HG03558 (cell line): ENCODE data around the gene SAMHD1.
"Not testable (repeated sequence)": the region's sequence is repeated elsewhere in the genome, so short reads cannot be mapped to it uniquely, and the experiment has no call there.

Source experiments
- ATAC-seq: cut with Tn5 transposase; IDR thresholded peaks from one replicate; pipeline ENCODE4 v1.9.1; 2021; ENCODE audit warnings: moderate number of reproducible peaks; ENCODE audit not compliant: unreplicated experiment; ENCODE audit errors: extremely low read depth

The SAMHD1 gene

GRCh38 chr20:36957875-36958667 lies 6.6 kb upstream of the SAMHD1 start:
- no peak for ATAC-seq

- ATAC-seq, result no peak
Measured at GRCh38 chr20:36956674-36957073, 5.2 kb upstream of the SAMHD1 start.

- no peak for ATAC-seq
Measured at GRCh38 chr20:36956016-36956415, 4.5 kb upstream of the SAMHD1 start.

- ATAC-seq, result no peak
Measured at GRCh38 chr20:36951979-36952738, 651 bp upstream of the SAMHD1 start.

- ATAC-seq, result no peak
Measured at GRCh38 chr20:36950414-36951197, 902 bp downstream of the SAMHD1 start.

- no peak for ATAC-seq
Measured at GRCh38 chr20:36941401-36941835, 10.1 kb downstream of the SAMHD1 start.

- no peak for ATAC-seq
Measured at GRCh38 chr20:36937402-36937770, 14.1 kb downstream of the SAMHD1 start.

GRCh38 chr20:36936761-36937401 lies 14.6 kb downstream of the SAMHD1 start:
- not testable (repeated sequence) for ATAC-seq

- ATAC-seq, result no peak
Measured at GRCh38 chr20:36936341-36936740, 15.2 kb downstream of the SAMHD1 start.

- not testable (repeated sequence) for ATAC-seq
Measured at GRCh38 chr20:36933571-36933970, 17.9 kb downstream of the SAMHD1 start.

- ATAC-seq, result no peak
Measured at GRCh38 chr20:36932476-36933426, 18.8 kb downstream of the SAMHD1 start.

GRCh38 chr20:36932067-36932466 lies 19.4 kb downstream of the SAMHD1 start:
- ATAC-seq, result not testable (repeated sequence)

GRCh38 chr20:36929691-36930090 lies 21.8 kb downstream of the SAMHD1 start:
- ATAC-seq, result no peak

GRCh38 chr20:36929290-36929689 lies 22.2 kb downstream of the SAMHD1 start:
- no peak for ATAC-seq

GRCh38 chr20:36927704-36928103 lies 23.8 kb downstream of the SAMHD1 start:
- ATAC-seq, result no peak

- no peak for ATAC-seq
Measured at GRCh38 chr20:36926653-36927200, 24.8 kb downstream of the SAMHD1 start.

- no peak for ATAC-seq
Measured at GRCh38 chr20:36925234-36925633, 26.3 kb downstream of the SAMHD1 start.

- no peak for ATAC-seq
Measured at GRCh38 chr20:36924167-36925045, 27.1 kb downstream of the SAMHD1 start.
